HepG2 (cell line): ENCODE measurements around the gene CEBPG. TPM values are rescaled to one million over a fixed set of nuclear protein-coding genes. Genes with fewer than 3 reads are reported as not detected.
A peak's percentile ranks its signal among the peaks of the same experiment; 100 is the strongest.

Experiments
- ARID5B ChIP-seq: IDR thresholded peaks from 2 replicates; pipeline ENCODE4 v1.4.0; 2020; ENCODE audit warnings: mild to moderate bottlenecking, missing genetic modification reagents
- ERF ChIP-seq: IDR thresholded peaks from 2 replicates; pipeline ENCODE4 v1.6.1; 2018; ENCODE audit warnings: missing biosample characterization, missing genetic modification reagents
- JUND ChIP-seq: sonication (generic); formaldehyde crosslinking; IDR thresholded peaks from 2 replicates; pipeline ENCODE4 v1.8.0; 2022; ENCODE audit warnings: mild to moderate bottlenecking, missing genetic modification reagents
- KAT8 ChIP-seq: IDR thresholded peaks from 2 replicates; pipeline ENCODE4 v1.6.1; 2016; ENCODE audit warnings: missing genetic modification reagents, missing compliant biosample characterization
- KLF13 ChIP-seq: sonication (generic); formaldehyde crosslinking; IDR thresholded peaks from 2 replicates; pipeline ENCODE4 v1.4.0; 2020; ENCODE audit warnings: mild to moderate bottlenecking, missing genetic modification reagents
- NR2C2 ChIP-seq: sonication (generic); formaldehyde crosslinking; IDR thresholded peaks from 2 replicates; pipeline ENCODE4 v1.4.0; 2020; ENCODE audit warnings: missing genetic modification reagents, mild to moderate bottlenecking, moderate library complexity, borderline replicate concordance
- RXRA ChIP-seq: sonication (generic); formaldehyde crosslinking; IDR thresholded peaks from 2 replicates; pipeline ENCODE4 v1.5.1; 2020; ENCODE audit warnings: missing genetic modification reagents
- SNAI1 ChIP-seq: sonication (generic); formaldehyde crosslinking; IDR thresholded peaks from 2 replicates; pipeline ENCODE4 v1.5.0; 2020; ENCODE audit warnings: mild to moderate bottlenecking, missing genetic modification reagents, borderline replicate concordance
- SP5 ChIP-seq: IDR thresholded peaks from 2 replicates; pipeline ENCODE4 v1.6.1; 2016; ENCODE audit warnings: low read depth, borderline replicate concordance
- THAP8 ChIP-seq: sonication (generic); formaldehyde crosslinking; IDR thresholded peaks from 2 replicates; pipeline ENCODE4 v1.5.1; 2020; ENCODE audit warnings: missing genetic modification reagents, mild to moderate bottlenecking, borderline replicate concordance
- ZFP1 ChIP-seq: IDR thresholded peaks from 2 replicates; pipeline ENCODE4 v1.6.1; 2016
- ZNF101 ChIP-seq: sonication (generic); formaldehyde crosslinking; IDR thresholded peaks from 2 replicates; pipeline ENCODE4 v1.4.0; 2020; ENCODE audit warnings: mild to moderate bottlenecking, low read depth, missing genetic modification reagents, borderline replicate concordance
- ZNF367 ChIP-seq: sonication (generic); formaldehyde crosslinking; IDR thresholded peaks from 2 replicates; pipeline ENCODE4 v1.4.0; 2020; ENCODE audit warnings: missing genetic modification reagents, borderline replicate concordance
- ZNF646 ChIP-seq: sonication (generic); formaldehyde crosslinking; IDR thresholded peaks from 2 replicates; pipeline ENCODE4 v1.9.0; 2021; ENCODE audit warnings: mild to moderate bottlenecking, missing genetic modification reagents
- polyA plus RNA-seq, 8 experiments: library from polyadenylated mRNA; depleted of rRNA in 3 of 8; stranded (reverse) in 7 of 8; unstranded in 1 of 8; fragments of >200 nt; fragmentation: Illumina TruSeq in 4 of 8; extraction: Trizol in 4 of 8; gene quantifications; 2 replicates each; pipeline versions ENCODE4 v1.2.1 to v1.2.3, GENCODE V29; 2011 to 2016; ENCODE audit warnings: low read depth in 4 of 8, missing spikeins in 1 of 8, mixed read lengths in 1 of 8; ENCODE audit not compliant: insufficient read depth in 1 of 8
- total RNA-seq, 5 experiments: library from RNA; depleted of rRNA; stranded (reverse); fragments of >200 nt; fragmentation: Illumina TruSeq; extraction: Trizol; gene quantifications; 2 replicates each; pipeline ENCODE4 v1.2.3, GENCODE V29; 2016; ENCODE audit warnings: low read depth in 1 of 5
- TF ChIP-seq, protein P1 (sequence below), 2 experiments: sonication (generic) in 1 of 2; formaldehyde crosslinking in 1 of 2; IDR thresholded peaks; 2 replicates each; pipeline versions ENCODE4 v1.5.1 to v1.6.1; 2011 to 2020; ENCODE audit warnings: borderline replicate concordance in 1 of 2, low read depth in 1 of 2, low read length in 1 of 2, mild to moderate bottlenecking in 1 of 2, missing genetic modification reagents in 1 of 2, moderate library complexity in 1 of 2

The CEBPG gene
- total and polyA plus RNA-seq, 2 of the 13 experiments (the other 11 are each of a cell fraction or from before 2014, with no cell fraction given): 25.7 to 34.3 TPM

DNA sequence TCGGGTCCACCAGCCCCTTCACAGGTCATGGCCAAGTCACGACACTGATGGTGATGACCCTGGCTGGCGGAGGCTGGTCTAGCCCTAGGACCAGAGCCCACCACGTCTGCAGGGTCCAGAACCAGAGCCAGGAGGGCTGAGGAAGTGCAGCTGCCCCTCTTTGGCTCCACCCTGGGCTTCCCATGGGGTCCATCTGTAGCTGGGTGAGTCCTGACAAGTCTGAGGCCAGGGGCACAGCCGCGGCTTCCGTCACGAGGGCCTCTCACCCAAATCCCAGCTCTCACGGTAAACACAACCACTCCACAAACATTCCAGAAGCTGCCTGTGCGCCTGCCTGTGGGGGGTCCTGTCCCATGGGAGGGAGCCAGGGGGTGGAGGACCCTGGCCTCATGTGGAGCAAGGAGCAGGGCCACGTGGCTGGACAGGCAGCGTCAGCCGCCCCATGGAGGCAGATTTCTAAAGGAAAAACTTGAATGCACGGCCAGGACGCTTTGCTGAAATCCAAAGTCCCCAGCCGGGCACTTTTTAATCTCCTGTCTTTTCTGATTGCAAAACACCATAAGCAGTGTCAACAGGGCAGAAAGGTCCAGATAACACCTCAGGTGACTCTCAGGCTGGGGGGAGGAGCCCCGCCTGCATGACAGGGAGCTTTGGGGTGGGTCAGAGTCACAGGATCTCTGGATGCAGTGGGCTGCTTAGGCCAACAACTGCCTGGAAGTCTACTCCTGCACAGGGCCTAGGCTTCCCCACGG, 29.9 kb downstream of the CEBPG start (continued):
- TF ChIP-seq KAT8 (CRISPR knock-in tag) (peak; percentile 85), SP5 (CRISPR knock-in tag) (peak; percentile 90), ERF (peak; percentile 98), ARID5B (CRISPR knock-in tag) (peak; percentile 85; the same call in 1 of the 2 replicates), ZNF367 (CRISPR knock-in tag) (peak; percentile 34; the same call in 1 of the 2 replicates), ZNF646 (peak; percentile 54; the same call in 1 of the 2 replicates), RXRA (CRISPR knock-in tag) (peak; percentile 90), THAP8 (CRISPR knock-in tag) (peak; percentile 34; the same call in 1 of the 2 replicates), ZNF101 (CRISPR knock-in tag) (no peak), SNAI1 (CRISPR knock-in tag) (peak; percentile 98), KLF13 (no peak), ZFP1 (CRISPR knock-in tag) (peak; percentile 87), NR2C2 (CRISPR knock-in tag) (peak; percentile 78), JUND (CRISPR knock-in tag) (peak; percentile 87)
- TF ChIP-seq, protein P1, sequence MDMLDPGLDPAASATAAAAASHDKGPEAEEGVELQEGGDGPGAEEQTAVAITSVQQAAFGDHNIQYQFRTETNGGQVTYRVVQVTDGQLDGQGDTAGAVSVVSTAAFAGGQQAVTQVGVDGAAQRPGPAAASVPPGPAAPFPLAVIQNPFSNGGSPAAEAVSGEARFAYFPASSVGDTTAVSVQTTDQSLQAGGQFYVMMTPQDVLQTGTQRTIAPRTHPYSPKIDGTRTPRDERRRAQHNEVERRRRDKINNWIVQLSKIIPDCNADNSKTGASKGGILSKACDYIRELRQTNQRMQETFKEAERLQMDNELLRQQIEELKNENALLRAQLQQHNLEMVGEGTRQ (IDR thresholded peaks at IDR 0.05; ENCODE audit: low read depth, low read length): peak; percentile 31; the same call in 1 of the 2 replicates
- TF ChIP-seq, protein P1 (CRISPR knock-in tag; IDR thresholded peaks at IDR 0.05; ENCODE audit: borderline replicate concordance): peak; percentile 86
